ENCODE results near the gene GALNT17. TPM values are rescaled to one million over a fixed set of nuclear protein-coding genes. Genes with fewer than 3 reads are reported as not detected.

Gene GALNT17
- total RNA-seq, 2 donors from 2014 or later = 46.7 to 58.1 TPM

GRCh38 chr7:71555758-71556157 is 423.8 kb downstream of the GALNT17 start:
- 86% methylated on average over 8 of the region's 8 CpGs for WGBS
- Histone ChIP-seq H3K27me3 (replicated peaks; ENCODE audit: insufficient read depth) (no peaks in the 10 kb centered on the region), H3K4me1 (replicated peaks) (no peaks in the 10 kb centered on the region), H3K9me3 (no peaks in the 10 kb centered on the region), H3K36me3 (no peaks in the 10 kb centered on the region), H3K27ac (no peak overlapping the region), H3K4me3 (no peak overlapping the region)
- no peak for DNase-seq (ENCODE audit: low spot score)
- intact Hi-C loops (cut with DNase I) = no loop called here
- TF ChIP-seq POLR2A (IDR thresholded peaks at IDR 0.05) = no peak
- TF ChIP-seq POLR2AphosphoS5 (IDR thresholded peaks at IDR 0.05) = no peak
- TF ChIP-seq CTCF (IDR thresholded peaks at IDR 0.05) = no peak

- no peak for DNase-seq (ENCODE audit: low spot score)
- Histone ChIP-seq H3K27me3 (replicated peaks; ENCODE audit: insufficient read depth) (no peaks in the 10 kb centered on the region), H3K4me3 (no peak overlapping the region), H3K9me3 (no peaks in the 10 kb centered on the region), H3K36me3 (no peaks in the 10 kb centered on the region), H3K4me1 (replicated peaks) (no peaks in the 10 kb centered on the region), H3K27ac (no peak overlapping the region)
- TF ChIP-seq CTCF (IDR thresholded peaks at IDR 0.05) (no peak), POLR2AphosphoS5 (IDR thresholded peaks at IDR 0.05) (no peak)
- WGBS = 45% methylated on average over 6 of the region's 6 CpGs
- intact Hi-C loops (cut with DNase I) = no loop called here
Measured at GRCh38 chr7:71558806-71559613, 427.1 kb downstream of the GALNT17 start.

GRCh38 chr7:71560354-71560995 is 428.5 kb downstream of the GALNT17 start:
- no peak overlapping the region for H3K27ac ChIP-seq
- intact Hi-C loops (cut with DNase I) = no loop called here
- H3K4me3 ChIP-seq = no peak overlapping the region
- no peaks in the 10 kb centered on the region for H3K9me3 ChIP-seq
- no peaks in the 10 kb centered on the region for H3K4me1 ChIP-seq (replicated peaks)
- no peaks in the 10 kb centered on the region for H3K36me3 ChIP-seq
- no peak for DNase-seq (ENCODE audit: low spot score)
- no peaks in the 10 kb centered on the region for H3K27me3 ChIP-seq (replicated peaks; ENCODE audit: insufficient read depth)
- 54% methylated on average over 10 of the region's 10 CpGs for WGBS
- TF ChIP-seq POLR2AphosphoS5 (IDR thresholded peaks at IDR 0.05) (no peak), CTCF (IDR thresholded peaks at IDR 0.05) (no peak), POLR2A (IDR thresholded peaks at IDR 0.05) (no peak)

GRCh38 chr7:71563276-71563675 is 431.3 kb downstream of the GALNT17 start:
- intact Hi-C loops (cut with DNase I) = no loop called here
- Histone ChIP-seq H3K9me3 (no peaks in the 10 kb centered on the region), H3K4me1 (replicated peaks) (no peaks in the 10 kb centered on the region), H3K4me3 (no peak overlapping the region), H3K27me3 (replicated peaks; ENCODE audit: insufficient read depth) (no peaks in the 10 kb centered on the region), H3K36me3 (no peaks in the 10 kb centered on the region), H3K27ac (no peak overlapping the region)
- TF ChIP-seq POLR2AphosphoS5 (IDR thresholded peaks at IDR 0.05) (no peak), CTCF (IDR thresholded peaks at IDR 0.05) (no peak)
- no peak for DNase-seq (ENCODE audit: low spot score)
- WGBS = 66% methylated on average over 6 of the region's 6 CpGs

GRCh38 chr7:71566376-71566775 is 434.4 kb downstream of the GALNT17 start:
- no peak for TF ChIP-seq CTCF (IDR thresholded peaks at IDR 0.05)
- intact Hi-C loops (cut with DNase I) = no loop called here
- no peak for DNase-seq (ENCODE audit: low spot score)
- 88% methylated on average over 8 of the region's 8 CpGs for WGBS
- Histone ChIP-seq H3K27me3 (replicated peaks; ENCODE audit: insufficient read depth) (no peaks in the 10 kb centered on the region), H3K9me3 (no peaks in the 10 kb centered on the region), H3K27ac (no peak overlapping the region), H3K4me3 (no peak overlapping the region), H3K4me1 (replicated peaks) (no peaks in the 10 kb centered on the region), H3K36me3 (no peaks in the 10 kb centered on the region)

Measured in prostate gland (tissue), 2 donors.